GM12878 (cell line): Measurements from ENCODE around the gene SSRP1. TPM values are rescaled to one million over a fixed set of nuclear protein-coding genes. Genes with fewer than 3 reads are reported as not detected.

ENCODE experiments used
- ATAC-seq: fragments of 200-7000 bp; cut with Tn5 transposase; 3 replicates; pipeline ENCODE4 v1.9.1; 2020; ENCODE audit warnings: mild to moderate bottlenecking, moderate library complexity
- BruUV-seq: library from RNA; stranded (reverse); fragments of 400-500 nt; replicated peaks from 2 replicates; lab custom pipeline; 2021; lab: Mats Ljungman, UMichigan
- CTCF ChIA-PET: fragments of 300-600 bp; sonication (Branson Sonifier 250); formaldehyde crosslinking; extraction: SDS; loops from one replicate; lab custom pipeline; 2021; ENCODE audit warnings: inconsistent platforms; lab: Yijun Ruan, JAX
- POLR2A ChIA-PET: fragments of 350-600 bp; formaldehyde crosslinking; extraction: SDS; loops from one replicate; lab custom pipeline; 2021; ENCODE audit warnings: inconsistent platforms; lab: Charles Lee
- RAD21 ChIA-PET: fragments of 300-600 bp; sonication (Branson Sonifier 250); formaldehyde crosslinking; loops from one replicate; lab custom pipeline; 2023; ENCODE audit warnings: antibody characterized with exemption; ENCODE audit not compliant: unreplicated experiment; lab: Charles Lee
- SMC1A ChIA-PET: fragments of 300-600 bp; sonication (Branson Sonifier 250); formaldehyde crosslinking; loops from one replicate; lab custom pipeline; 2023; ENCODE audit not compliant: unreplicated experiment, uncharacterized antibody; lab: Charles Lee
- DNase-seq: peaks from one replicate; pipeline ENCODE4 v3.0.0-alpha.2; 2011; ENCODE audit warnings: low read depth, low spot score
- FAIRE-seq: peaks from 3 replicates; lab custom pipeline; 2011; peaks lifted over from hg19 to GRCh38; lab: Jason Lieb, UNC
- H2AFZ ChIP-seq: 2 replicates; pipeline ENCODE4 v1.6.0; 2011; ENCODE audit warnings: low read depth, low read length, control low read depth; ENCODE audit not compliant: control insufficient read depth
- H3K27ac ChIP-seq: 2 replicates; pipeline ENCODE4 v1.5.1; 2011; ENCODE audit warnings: control low read depth; ENCODE audit not compliant: control insufficient read depth, insufficient read depth
- H3K27me3 ChIP-seq, 2 experiments: replicated peaks in 1 of 2; 2 replicates each; pipeline versions ENCODE4 v1.6.0 to v1.6.1; 2011; ENCODE audit warnings: low read length in 1 of 2; ENCODE audit not compliant: control insufficient read depth in 2 of 2, insufficient read depth in 2 of 2
- H3K36me3 ChIP-seq, 2 experiments: 2 replicates each; pipeline ENCODE4 v1.5.1; 2011; ENCODE audit warnings: low read length in 1 of 2; ENCODE audit not compliant: control insufficient read depth in 2 of 2, insufficient read depth in 2 of 2
- H3K4me1 ChIP-seq: 2 replicates; pipeline ENCODE4 v1.6.1; 2011; ENCODE audit warnings: mild to moderate bottlenecking, low read length, moderate library complexity, mixed read lengths; ENCODE audit not compliant: control insufficient read depth, insufficient read depth
- H3K4me2 ChIP-seq: 2 replicates; pipeline ENCODE4 v1.6.0; 2011; ENCODE audit warnings: control low read depth; ENCODE audit not compliant: control insufficient read depth, insufficient read depth
- H3K4me3 ChIP-seq: fragments of 200-600 bp; sonication (generic); 2 replicates; pipeline ENCODE4 v1.5.1; 2016
- H3K79me2 ChIP-seq: 2 replicates; pipeline ENCODE4 v1.6.0; 2011; ENCODE audit warnings: low read length; ENCODE audit not compliant: control insufficient read depth, insufficient read depth
- H3K9ac ChIP-seq: 2 replicates; pipeline ENCODE4 v1.8.0; 2011; ENCODE audit warnings: low read length, control low read depth, mixed read lengths; ENCODE audit not compliant: control insufficient read depth, insufficient read depth
- H3K9me3 ChIP-seq: replicated peaks from 3 replicates; pipeline ENCODE4 v1.5.1; 2011; ENCODE audit warnings: mild to moderate bottlenecking, low read length; ENCODE audit not compliant: control insufficient read depth, insufficient read depth
- H4K20me1 ChIP-seq: 2 replicates; pipeline ENCODE4 v1.6.0; 2011; ENCODE audit not compliant: control insufficient read depth, insufficient read depth
- BACH1 ChIP-seq: fragments of 450-650 bp; IDR thresholded peaks from 2 replicates; pipeline ENCODE4 v1.6.1; 2017; ENCODE audit warnings: mild to moderate bottlenecking, borderline replicate concordance
- ETV6 ChIP-seq, 2 experiments: fragments of 450-650 bp in 1 of 2; IDR thresholded peaks in 1 of 2; conservative IDR thresholded peaks in 1 of 2; 2 replicates each; pipeline ENCODE4 v1.6.1; 2014; ENCODE audit warnings: antibody characterized with exemption in 1 of 2, borderline replicate concordance in 1 of 2, low read depth in 1 of 2, mild to moderate bottlenecking in 1 of 2, moderate library complexity in 1 of 2
- HSF1 ChIP-seq: fragments of 150-350 bp; IDR thresholded peaks from 2 replicates; pipeline ENCODE4 v1.6.1; 2014; ENCODE audit warnings: mild to moderate bottlenecking, low read depth, low read length
- IKZF1 ChIP-seq: fragments of 450-650 bp; conservative IDR thresholded peaks from 2 replicates; pipeline ENCODE4 v1.6.1; 2017; ENCODE audit warnings: antibody characterized with exemption, mild to moderate bottlenecking
- KAT2A ChIP-seq: conservative IDR thresholded peaks from 2 replicates; pipeline ENCODE4 v1.6.1; 2011; ENCODE audit warnings: low read depth, low read length; ENCODE audit not compliant: control insufficient read depth
- PBX3 ChIP-seq: IDR thresholded peaks from 2 replicates; pipeline ENCODE4 v1.6.1; 2011; ENCODE audit warnings: mild to moderate bottlenecking, low read depth, low read length, moderate library complexity; ENCODE audit not compliant: insufficient replicate concordance
- PML ChIP-seq: IDR thresholded peaks from 2 replicates; pipeline ENCODE4 v1.6.1; 2012; ENCODE audit warnings: low read length, inconsistent platforms
- POLR2AphosphoS2 ChIP-seq: IDR thresholded peaks from 2 replicates; pipeline ENCODE4 v1.6.1; 2011; ENCODE audit warnings: low read depth, mild to moderate bottlenecking, low read length, improper control_type of control experiment, moderate library complexity
- PRDM15 ChIP-seq: fragments of 450-650 bp; formaldehyde crosslinking; IDR thresholded peaks from 2 replicates; pipeline ENCODE4 v1.4.0; 2020; ENCODE audit warnings: mild to moderate bottlenecking, moderate library complexity
- RAD21 ChIP-seq: IDR thresholded peaks from 2 replicates; pipeline ENCODE4 v1.6.1; 2011; ENCODE audit warnings: mild to moderate bottlenecking, low read depth, low read length, moderate library complexity; ENCODE audit not compliant: insufficient read depth
- RAD51 ChIP-seq: fragments of 450-650 bp; IDR thresholded peaks from 2 replicates; pipeline ENCODE4 v1.6.1; 2016; ENCODE audit warnings: moderate library complexity, mild to moderate bottlenecking, inconsistent platforms
- RFX5 ChIP-seq: IDR thresholded peaks from 2 replicates; pipeline ENCODE4 v1.6.1; 2011; ENCODE audit warnings: low read depth, low read length, improper control_type of control experiment
- SIX5 ChIP-seq: IDR thresholded peaks from 2 replicates; pipeline ENCODE4 v1.6.1; 2011; ENCODE audit warnings: mild to moderate bottlenecking, low read depth, low read length, moderate library complexity; ENCODE audit not compliant: severe bottlenecking
- SP1 ChIP-seq: IDR thresholded peaks from one replicate; pipeline ENCODE4 v1.6.1; 2011; ENCODE audit warnings: low read depth, low read length
- WGBS: methylation state at CpG from one replicate; pipeline ENCODE4 v1.1.6; 2016; ENCODE audit warnings: low lambda C conversion rate; ENCODE audit not compliant: insufficient replicate concordance, insufficient coverage; ENCODE audit errors: missing lambda C conversion rate; 5-methylcytosine and 5-hydroxymethylcytosine counted together
- in situ Hi-C: fragments of 300-500 bp; cut with MboI; formaldehyde crosslinking; loops from 9 replicates; pipeline ENCODE4 v1.14.3; 2018; ENCODE audit warnings: mixed read lengths
- intact Hi-C: fragments of 100-400 bp; cut with micrococcal nuclease; formaldehyde crosslinking; loops from one replicate; pipeline ENCODE4 v1.14.2; 2022; ENCODE audit not compliant: unreplicated experiment
- polyA plus RNA-seq, 11 experiments: library from polyadenylated mRNA; depleted of rRNA in 4 of 11; unstranded in 6 of 11; stranded (reverse) in 5 of 11; fragments of >200 nt; fragmentation: Nextera tagmentation in 4 of 11; fragmentation: Illumina TruSeq in 1 of 11; extraction: Ambion mirVana in 4 of 11; extraction: Trizol in 1 of 11; gene quantifications; 1 replicate in 1 of 11; 2 replicates in 10 of 11; pipeline versions ENCODE4 v1.2.1 to v1.2.3, GENCODE V29; 2011 to 2016; ENCODE audit warnings: inconsistent platforms in 2 of 11, missing spikeins in 2 of 11, low read depth in 1 of 11
- total RNA-seq, 4 experiments: library from RNA; depleted of rRNA in 3 of 4; stranded (reverse); fragments of >200 nt in 3 of 4; fragmentation: Illumina TruSeq in 1 of 4; extraction: Trizol in 1 of 4; gene quantifications; 2 replicates each; pipeline versions ENCODE4 v1.2.1 to v1.2.3, GENCODE V29; 2013 to 2021

SSRP1 gene
- total and polyA plus RNA-seq, 10 of the 15 experiments (the other 5 are each of a cell fraction or from before 2014, with no cell fraction given) = 73.6 to 279 (median 138) TPM

GRCh38 chr11:57311109-57311936 lies 24.4 kb downstream of the SSRP1 start:
- POLR2A ChIA-PET = interaction anchor here (1.0 to 2.0 kb wide), 2 partner anchors 10 to 14 kb away, joined by 3 to 8 read pairs; no protein-coding TSS in a partner anchor
- 3% methylated on average over 17 of the region's 31 CpGs for WGBS
- TF ChIP-seq KAT2A (no peak), PBX3 (no peak), PML (no peak), RFX5 (no peak), PRDM15 (CRISPR knock-in tag) (no peak), IKZF1 (0 out of 2 replicates have a peak, but pooled peaks have one; percentile 17), SP1 (no peak), BACH1 (no peak), ETV6 (conservative IDR thresholded peaks at IDR 0.05 in 1 of 2, IDR thresholded peaks at IDR 0.05 in 1 of 2; ENCODE audit: borderline replicate concordance in 1 of 2, low read depth in 1 of 2) (no peak), RAD51 (no peak), POLR2AphosphoS2 (no peak), HSF1 (no peak), RAD21 (no peak), SIX5 (no peak)

More at GRCh38 chr11:57311109-57311936, 24.4 kb downstream of the SSRP1 start:
- Histone ChIP-seq H3K9me3 (no peaks in the 10 kb centered on the region), H3K36me3 (peaks cover 1 to 2% of the 10 kb centered on the region in 2 experiments; a peak in 2 of 4 replicates), H2AFZ (peak overlapping the region; percentile 63), H4K20me1 (no peaks in the 10 kb centered on the region), H3K27ac (no peak overlapping the region), H3K4me3 (peak overlapping the region; percentile 15; the same call in 1 of the 2 replicates), H3K79me2 (no peaks in the 10 kb centered on the region), H3K4me2 (peak overlapping the region; percentile 84), H3K9ac (no peak overlapping the region; the same call in 1 of the 2 replicates), H3K4me1 (peaks cover 5% of the 10 kb centered on the region), H3K27me3 (no peaks in the 10 kb centered on the region)
- BruUV-seq = no TSS peak
- ChIA-PET RAD21 (interaction anchor here (1.0 to 1.6 kb wide), 2 partner anchors 11 to 147 kb away, joined by 3 read pairs; no protein-coding TSS in a partner anchor), CTCF (interaction anchor here (1.0 to 1.6 kb wide), 3 partner anchors 8 to 34 kb away, joined by 3 to 9 read pairs (median 4); no protein-coding TSS in a partner anchor), SMC1A (interaction anchor here (2.6 kb wide), 1 partner anchor 11 kb away, joined by 9 read pairs; no protein-coding TSS in a partner anchor)
- intact Hi-C loops (no loop called here), in situ Hi-C loops (no loop called here)
- ATAC-seq (peak; percentile 94), DNase-seq (peak; percentile 16), FAIRE-seq (peak; percentile 74)
